Posterior cingulate gyrus (tissue), 11 donors: Measurements from ENCODE around the gene TMEM200C.
"Not testable (repeated sequence)": the region's sequence is repeated elsewhere in the genome, so short reads cannot be mapped to it uniquely, and the experiment has no call there.

Experiments
- DNase-seq, 10 donors: peaks; one replicate each; pipeline versions ENCODE4 v3.0.0 to v3.0.0-alpha.2; 2020 to 2021; ENCODE audit warnings: mixed read lengths in 3 of 10
- intact Hi-C: fragments of 100-400 bp; cut with DNase I; formaldehyde crosslinking; loops from one replicate; pipeline ENCODE4 v1.15.1; 2023

The TMEM200C gene

GRCh38 chr18:5893956-5894610 is 1.2 kb downstream of the TMEM200C start:
- DNase-seq, result no peak
- intact Hi-C loops, result no loop called here

- intact Hi-C loops, result no loop called here
- DNase-seq, result no peak
Measured at GRCh38 chr18:5892823-5893431, 2.4 kb downstream of the TMEM200C start.

GRCh38 chr18:5891854-5892215 is 3.5 kb downstream of the TMEM200C start:
- intact Hi-C loops, result no loop called here
- peak in 4 of 10 donors; percentile 8 to 87 (median 76) for DNase-seq

- DNase-seq, result peak in 3 of 10 donors; percentile 7 to 80 (median 59)
Measured at GRCh38 chr18:5891184-5891853, 4.0 kb downstream of the TMEM200C start.

GRCh38 chr18:5890331-5891183 is 4.8 kb downstream of the TMEM200C start:
- peak in 7 of 10 donors; percentile 20 to 93 (median 52) for DNase-seq
- intact Hi-C loops, result no loop called here

More at GRCh38 chr18:5891184-5891853, 4.0 kb downstream of the TMEM200C start:
- intact Hi-C loops, result no loop called here

GRCh38 chr18:5885361-5885760 is 10.0 kb downstream of the TMEM200C start:
- DNase-seq, result no peak
- intact Hi-C loops, result no loop called here

GRCh38 chr18:5884375-5884774 is 10.9 kb downstream of the TMEM200C start:
- intact Hi-C loops, result no loop called here
- no peak for DNase-seq

- intact Hi-C loops, result loop anchor here (1.0 to 5.0 kb wide), 3 partner anchors 338 to 663 kb away; no protein-coding TSS in a partner anchor
- DNase-seq, result no peak
Measured at GRCh38 chr18:5879479-5879882, 15.8 kb downstream of the TMEM200C start.

GRCh38 chr18:5876891-5877290 is 18.4 kb downstream of the TMEM200C start:
- DNase-seq, result no peak
- intact Hi-C loops, result loop anchor here (5.0 kb wide), 2 partner anchors 340 to 665 kb away; no protein-coding TSS in a partner anchor

- intact Hi-C loops, result no loop called here
Measured at GRCh38 chr18:5874336-5874735, 21.0 kb downstream of the TMEM200C start.

GRCh38 chr18:5872886-5873285 is 22.4 kb downstream of the TMEM200C start:
- no peak for DNase-seq
- intact Hi-C loops, result no loop called here

More at GRCh38 chr18:5874336-5874735, 21.0 kb downstream of the TMEM200C start:
- DNase-seq, result no peak

- intact Hi-C loops, result no loop called here
- DNase-seq, result no peak
Measured at GRCh38 chr18:5871426-5871825, 23.9 kb downstream of the TMEM200C start.

- intact Hi-C loops, result loop anchor here (2.0 kb wide), 1 partner anchor 1018 kb away; no protein-coding TSS in a partner anchor
- peak in 7 of 10 donors; percentile 53 to 92 (median 70) for DNase-seq
Measured at GRCh38 chr18:5868218-5868854, 27.0 kb downstream of the TMEM200C start.

GRCh38 chr18:5865521-5865920 is 29.8 kb downstream of the TMEM200C start:
- DNase-seq, result no peak
- intact Hi-C loops, result no loop called here

- intact Hi-C loops, DNase-seq: not testable (repeated sequence)
Measured at GRCh38 chr18:5862127-5862526, 33.2 kb downstream of the TMEM200C start.

GRCh38 chr18:5857180-5857579 is 38.1 kb downstream of the TMEM200C start:
- no peak for DNase-seq
- intact Hi-C loops, result no loop called here

GRCh38 chr18:5853253-5853652 is 42.1 kb downstream of the TMEM200C start:
- intact Hi-C loops, result no loop called here

GRCh38 chr18:5851998-5852397 is 43.3 kb downstream of the TMEM200C start:
- DNase-seq, result no peak
- intact Hi-C loops, result no loop called here

More at GRCh38 chr18:5853253-5853652, 42.1 kb downstream of the TMEM200C start:
- DNase-seq, result no peak

GRCh38 chr18:5842653-5843052 is 52.7 kb downstream of the TMEM200C start:
- no peak for DNase-seq
- intact Hi-C loops, result loop anchor here (2.0 kb wide), 1 partner anchor 242 kb away; no protein-coding TSS in a partner anchor

GRCh38 chr18:5841518-5841917 is 53.8 kb downstream of the TMEM200C start:
- intact Hi-C loops, result no loop called here
- no peak for DNase-seq
